GM06990 (cell line): ENCODE data around the gene CFAP43.
"Not testable (repeated sequence)": the region's sequence is repeated elsewhere in the genome, so short reads cannot be mapped to it uniquely, and the experiment has no call there.

Experiments
- DNase-seq: peaks from one replicate; pipeline ENCODE4 v3.0.0-alpha.2; 2011; ENCODE audit not compliant: insufficient read length; ENCODE audit errors: extremely low read depth
- H3K27me3 ChIP-seq: replicated peaks from 2 replicates; pipeline ENCODE4 v1.6.0; 2011; ENCODE audit warnings: low read length; ENCODE audit not compliant: control insufficient read depth, insufficient read depth
- H3K36me3 ChIP-seq: 2 replicates; pipeline ENCODE4 v1.5.1; 2011; ENCODE audit warnings: low read length; ENCODE audit not compliant: control insufficient read depth, insufficient read depth
- H3K4me3 ChIP-seq: replicated peaks from 2 replicates; pipeline ENCODE4 v1.5.1; 2011; ENCODE audit warnings: low read depth, mild to moderate bottlenecking, control low read depth, low read length
- TF ChIP-seq, protein P1 (sequence below): IDR thresholded peaks from 2 replicates; pipeline ENCODE4 v1.5.1; 2011; ENCODE audit warnings: low read length, control low read depth, mild to moderate bottlenecking, inconsistent platforms; ENCODE audit not compliant: insufficient read depth, poor library complexity, severe bottlenecking

Gene CFAP43

DNA sequence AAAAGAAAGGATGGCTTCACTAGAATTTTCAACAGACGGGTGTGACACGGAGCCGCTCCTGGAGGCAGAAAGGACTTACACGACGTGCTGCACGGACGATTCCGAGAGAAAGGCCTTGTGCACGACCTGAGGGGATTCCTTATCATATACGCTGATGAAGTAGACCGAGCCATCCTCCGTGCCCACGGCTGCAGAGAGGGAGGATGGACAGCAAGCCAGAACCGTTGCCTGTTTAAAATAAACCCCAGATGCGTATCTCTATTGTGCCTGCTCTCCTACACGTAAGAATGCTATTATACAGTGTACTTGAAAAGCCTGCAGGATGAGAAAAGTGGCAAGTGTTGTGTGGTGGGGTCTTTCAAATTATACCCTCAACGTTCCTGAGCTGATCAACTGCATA lies 38.4 kb downstream of the CFAP43 start:
- H3K36me3 ChIP-seq: no peaks in the 10 kb centered on the region
- H3K27me3 ChIP-seq: no peaks in the 10 kb centered on the region; the same call in 1 of the 2 replicates
- TF ChIP-seq, protein P1, sequence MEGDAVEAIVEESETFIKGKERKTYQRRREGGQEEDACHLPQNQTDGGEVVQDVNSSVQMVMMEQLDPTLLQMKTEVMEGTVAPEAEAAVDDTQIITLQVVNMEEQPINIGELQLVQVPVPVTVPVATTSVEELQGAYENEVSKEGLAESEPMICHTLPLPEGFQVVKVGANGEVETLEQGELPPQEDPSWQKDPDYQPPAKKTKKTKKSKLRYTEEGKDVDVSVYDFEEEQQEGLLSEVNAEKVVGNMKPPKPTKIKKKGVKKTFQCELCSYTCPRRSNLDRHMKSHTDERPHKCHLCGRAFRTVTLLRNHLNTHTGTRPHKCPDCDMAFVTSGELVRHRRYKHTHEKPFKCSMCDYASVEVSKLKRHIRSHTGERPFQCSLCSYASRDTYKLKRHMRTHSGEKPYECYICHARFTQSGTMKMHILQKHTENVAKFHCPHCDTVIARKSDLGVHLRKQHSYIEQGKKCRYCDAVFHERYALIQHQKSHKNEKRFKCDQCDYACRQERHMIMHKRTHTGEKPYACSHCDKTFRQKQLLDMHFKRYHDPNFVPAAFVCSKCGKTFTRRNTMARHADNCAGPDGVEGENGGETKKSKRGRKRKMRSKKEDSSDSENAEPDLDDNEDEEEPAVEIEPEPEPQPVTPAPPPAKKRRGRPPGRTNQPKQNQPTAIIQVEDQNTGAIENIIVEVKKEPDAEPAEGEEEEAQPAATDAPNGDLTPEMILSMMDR: no peak
- DNase-seq: no peak
- no peak overlapping the region for H3K4me3 ChIP-seq

DNA sequence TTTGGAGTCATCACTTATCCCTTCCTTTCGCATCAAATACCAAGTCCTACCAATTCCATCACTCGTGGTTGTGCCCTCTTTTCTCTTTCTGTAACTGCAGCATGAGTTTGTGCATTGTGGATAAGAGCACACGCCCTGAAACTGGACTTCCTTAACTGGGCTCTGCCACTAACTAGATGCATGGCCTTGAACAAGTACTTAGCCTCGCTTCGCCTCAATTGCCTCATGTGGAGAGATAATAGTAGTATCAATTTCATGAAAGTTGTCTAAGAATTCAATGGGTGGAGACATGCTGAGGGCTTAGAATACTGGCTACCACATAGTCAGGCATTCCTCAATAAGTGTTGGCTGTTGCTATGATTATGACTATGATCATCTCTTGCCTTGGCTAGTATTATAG lies 41.5 kb downstream of the CFAP43 start:
- Histone ChIP-seq H3K36me3 (no peaks in the 10 kb centered on the region), H3K27me3 (no peaks in the 10 kb centered on the region; the same call in none of the 2 replicates), H3K4me3 (no peak overlapping the region)
- TF ChIP-seq, protein P1: no peak
- DNase-seq: no peak

DNA sequence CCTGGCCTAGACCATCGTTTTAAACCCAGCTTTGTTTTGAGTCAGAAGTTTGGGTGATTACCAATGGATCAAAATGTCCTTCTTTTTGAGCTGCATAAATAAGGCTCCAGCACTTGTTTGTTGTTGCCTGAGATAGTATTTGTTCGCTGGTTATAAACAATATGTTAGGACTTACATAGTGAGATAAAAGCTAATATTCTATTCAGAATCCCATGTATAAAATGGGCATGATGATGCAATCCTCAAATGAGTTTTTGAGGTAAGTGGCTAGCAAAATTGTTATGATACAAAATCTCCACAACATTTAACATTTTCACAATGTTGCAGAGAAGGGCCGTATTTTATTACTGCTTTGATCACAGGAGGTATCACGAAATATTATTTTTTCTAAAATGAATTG lies 48.5 kb downstream of the CFAP43 start:
- TF ChIP-seq, protein P1: no peak
- no peak for DNase-seq
- no peaks in the 10 kb centered on the region for H3K36me3 ChIP-seq
- no peaks in the 10 kb centered on the region; the same call in 1 of the 2 replicates for H3K27me3 ChIP-seq
- H3K4me3 ChIP-seq: no peak overlapping the region

DNA sequence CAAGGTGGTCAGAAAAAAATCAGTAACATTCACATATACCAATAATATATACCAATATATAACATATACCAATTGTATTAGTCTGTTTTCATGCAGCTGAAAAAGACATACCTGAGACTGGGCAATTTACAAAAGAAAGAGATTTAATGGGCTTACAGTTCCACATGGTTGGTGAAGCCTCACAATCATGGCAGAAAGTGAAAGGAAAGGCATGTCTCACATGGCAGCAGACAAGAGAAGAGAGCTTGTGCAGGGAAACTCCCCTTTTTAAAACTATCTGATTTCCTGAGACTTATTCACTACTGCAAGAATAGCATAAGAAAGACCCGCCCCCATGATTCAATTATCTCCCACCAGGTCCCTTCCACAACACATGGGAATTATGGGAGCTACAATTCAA lies 58.0 kb downstream of the CFAP43 start:
- not testable (repeated sequence) for H3K4me3 ChIP-seq, H3K36me3 ChIP-seq, H3K27me3 ChIP-seq, DNase-seq

DNA sequence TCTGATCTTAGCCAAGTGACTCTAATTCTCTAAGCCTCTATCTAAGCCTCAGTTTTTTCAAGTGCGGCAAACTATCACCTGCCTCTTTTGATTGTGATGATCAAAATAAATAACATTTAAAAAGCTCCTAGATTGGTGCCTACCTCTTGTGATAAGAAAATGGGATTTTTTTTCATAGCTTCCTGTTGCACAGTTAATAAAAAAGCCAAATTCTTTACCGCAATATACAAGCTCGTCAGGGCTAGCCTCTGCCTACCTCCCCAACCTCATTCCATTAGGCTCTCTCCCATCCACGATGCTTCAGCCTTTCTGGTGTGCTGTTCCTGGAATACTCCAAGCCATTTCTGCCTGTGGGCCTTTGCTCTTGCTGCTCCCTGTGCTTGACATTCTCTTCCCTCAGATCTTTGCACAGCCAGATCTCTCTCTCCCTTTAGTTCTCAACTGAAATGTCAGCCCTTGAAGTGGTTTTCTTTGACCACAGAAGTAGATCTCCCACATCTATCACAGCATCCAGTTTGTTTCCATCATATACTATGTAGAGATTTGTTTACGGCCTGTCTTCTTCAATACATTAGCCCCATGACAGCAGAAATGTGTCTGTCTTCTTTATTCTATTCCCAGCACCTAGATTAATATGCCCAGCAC lies 61.4 kb downstream of the CFAP43 start:
- no peaks in the 10 kb centered on the region for H3K27me3 ChIP-seq
- no peak for DNase-seq
- TF ChIP-seq, protein P1: no peak

DNA sequence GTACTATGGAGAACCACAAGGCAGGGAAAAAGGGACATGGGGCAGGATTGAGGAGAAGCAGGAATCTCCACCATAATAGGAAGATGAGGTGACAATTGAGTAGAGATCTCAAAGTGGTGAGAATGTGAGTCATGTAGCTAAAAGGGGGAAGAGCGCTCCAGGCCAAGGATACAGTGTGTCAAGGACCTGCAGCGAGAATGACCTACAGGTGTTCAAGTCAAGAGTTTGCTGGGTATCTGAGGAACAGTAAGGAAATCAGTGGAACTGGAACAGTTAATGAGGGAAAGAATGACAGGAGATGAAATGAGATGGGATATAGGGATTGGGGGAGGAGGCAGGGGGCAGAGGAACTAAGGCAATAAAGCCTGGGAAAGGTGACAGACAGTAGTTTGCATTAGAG lies 76.6 kb downstream of the CFAP43 start:
- Histone ChIP-seq H3K36me3 (no peaks in the 10 kb centered on the region), H3K4me3 (no peak overlapping the region), H3K27me3 (no peaks in the 10 kb centered on the region; the same call in none of the 2 replicates)
- TF ChIP-seq, protein P1: no peak
- DNase-seq: no peak

More for the DNA sequence above, 61.4 kb downstream of the CFAP43 start:
- Histone ChIP-seq H3K36me3 (no peaks in the 10 kb centered on the region), H3K4me3 (no peak overlapping the region)
